Kidney epithelial cell (primary cell): Measurements from ENCODE around the gene TAF11. TPM values are rescaled to one million over a fixed set of nuclear protein-coding genes. Genes with fewer than 3 reads are reported as not detected.
A peak's percentile ranks its signal among the peaks of the same experiment; 100 is the strongest.

Source experiments
- DNase-seq: peaks from one replicate; pipeline ENCODE4 v3.0.0-alpha.2; 2010; ENCODE audit warnings: low read depth
- H3K27me3 ChIP-seq: 2 replicates; pipeline ENCODE4 v1.6.0; 2011; ENCODE audit warnings: low read length; ENCODE audit not compliant: control insufficient read depth, insufficient read depth
- H3K36me3 ChIP-seq: 2 replicates; pipeline ENCODE4 v1.5.1; 2011; ENCODE audit warnings: low read length; ENCODE audit not compliant: control insufficient read depth, insufficient read depth
- H3K4me3 ChIP-seq: 2 replicates; pipeline ENCODE4 v1.5.1; 2011; ENCODE audit warnings: low read depth, mild to moderate bottlenecking, control low read depth, low read length
- total RNA-seq: library from RNA; depleted of rRNA; stranded (reverse); fragments of >200 nt; gene quantifications from 2 replicates; pipeline ENCODE4 v1.2.3, GENCODE V29; 2015
- TF ChIP-seq, protein P1 (sequence below): IDR thresholded peaks from 2 replicates; pipeline ENCODE4 v1.5.1; 2011; ENCODE audit warnings: mild to moderate bottlenecking, moderate library complexity, low read length, control low read depth, inconsistent platforms; ENCODE audit not compliant: insufficient read depth, poor library complexity, severe bottlenecking

The TAF11 gene
- total RNA-seq, 1 donor from 2014 or later, result 27.5 TPM

DNA sequence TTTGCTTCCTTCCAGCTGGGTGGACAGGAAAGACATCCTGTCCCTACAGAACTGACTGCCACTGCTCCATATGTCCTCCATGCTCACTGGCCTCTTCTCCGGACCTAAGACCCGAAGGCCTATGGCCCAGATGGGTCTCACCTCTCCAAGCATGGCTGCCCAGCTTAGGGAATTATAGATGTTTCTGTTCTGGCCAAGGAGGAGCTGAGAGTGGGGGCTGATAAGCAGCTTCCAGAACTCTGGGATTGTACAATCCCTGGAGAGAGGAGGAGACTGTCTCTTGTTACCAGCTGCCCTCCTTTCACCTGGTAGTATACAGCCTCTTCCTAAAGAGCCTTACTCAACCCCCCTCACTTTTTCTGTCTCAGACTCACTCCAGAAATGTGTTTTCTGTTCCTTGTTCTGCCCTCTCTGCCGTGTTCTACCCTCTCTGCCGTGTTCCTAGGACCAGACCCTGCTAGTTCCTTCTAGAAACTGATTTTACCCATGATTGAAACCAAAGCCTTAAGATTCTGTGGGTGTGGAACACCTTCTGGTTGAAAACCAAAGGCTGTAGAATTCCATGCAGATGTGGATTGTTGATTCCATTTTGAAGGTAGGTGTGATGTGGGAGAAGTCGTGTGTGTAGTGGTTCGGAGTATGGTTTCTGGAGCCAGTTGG, 29.9 kb upstream of the TAF11 start:
- DNase-seq, result no peak
- H3K36me3 ChIP-seq, result no peaks in the 10 kb centered on the region
- TF ChIP-seq, protein P1, sequence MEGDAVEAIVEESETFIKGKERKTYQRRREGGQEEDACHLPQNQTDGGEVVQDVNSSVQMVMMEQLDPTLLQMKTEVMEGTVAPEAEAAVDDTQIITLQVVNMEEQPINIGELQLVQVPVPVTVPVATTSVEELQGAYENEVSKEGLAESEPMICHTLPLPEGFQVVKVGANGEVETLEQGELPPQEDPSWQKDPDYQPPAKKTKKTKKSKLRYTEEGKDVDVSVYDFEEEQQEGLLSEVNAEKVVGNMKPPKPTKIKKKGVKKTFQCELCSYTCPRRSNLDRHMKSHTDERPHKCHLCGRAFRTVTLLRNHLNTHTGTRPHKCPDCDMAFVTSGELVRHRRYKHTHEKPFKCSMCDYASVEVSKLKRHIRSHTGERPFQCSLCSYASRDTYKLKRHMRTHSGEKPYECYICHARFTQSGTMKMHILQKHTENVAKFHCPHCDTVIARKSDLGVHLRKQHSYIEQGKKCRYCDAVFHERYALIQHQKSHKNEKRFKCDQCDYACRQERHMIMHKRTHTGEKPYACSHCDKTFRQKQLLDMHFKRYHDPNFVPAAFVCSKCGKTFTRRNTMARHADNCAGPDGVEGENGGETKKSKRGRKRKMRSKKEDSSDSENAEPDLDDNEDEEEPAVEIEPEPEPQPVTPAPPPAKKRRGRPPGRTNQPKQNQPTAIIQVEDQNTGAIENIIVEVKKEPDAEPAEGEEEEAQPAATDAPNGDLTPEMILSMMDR, result no peak
- no peaks in the 10 kb centered on the region for H3K27me3 ChIP-seq
- H3K4me3 ChIP-seq, result no peak overlapping the region

DNA sequence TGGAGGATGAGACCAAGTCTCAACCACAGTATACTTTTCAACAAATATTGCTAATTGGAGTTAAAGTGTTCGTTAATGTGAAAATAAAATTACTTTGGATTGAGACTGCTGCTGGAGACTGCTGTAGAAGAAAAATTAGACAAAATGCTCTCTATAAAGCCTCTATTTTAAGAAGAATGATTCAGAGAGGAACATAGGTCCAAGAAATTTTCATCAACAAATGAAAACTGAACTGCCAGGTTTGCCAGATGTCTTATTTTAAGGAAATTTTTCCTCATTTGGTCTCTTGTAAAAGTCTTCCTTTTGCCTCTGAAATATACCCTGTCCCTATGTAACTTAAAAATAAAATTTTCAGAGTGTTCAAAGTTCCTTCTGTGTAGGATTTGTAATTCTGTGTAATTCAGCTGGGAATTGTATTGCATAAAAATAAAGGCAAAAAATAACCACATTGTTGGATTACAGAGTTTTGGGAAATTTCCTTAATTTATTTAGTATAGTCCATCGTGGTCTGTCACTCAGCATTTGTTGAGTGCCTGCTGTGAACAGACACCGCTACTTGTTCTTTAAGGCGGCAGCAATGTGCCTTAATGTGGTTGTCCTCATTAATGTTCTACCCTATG, 28.6 kb upstream of the TAF11 start:
- H3K36me3 ChIP-seq, result no peaks in the 10 kb centered on the region
- no peak for DNase-seq
- H3K4me3 ChIP-seq, result no peak overlapping the region
- H3K27me3 ChIP-seq, result no peaks in the 10 kb centered on the region
- TF ChIP-seq, protein P1, result no peak

DNA sequence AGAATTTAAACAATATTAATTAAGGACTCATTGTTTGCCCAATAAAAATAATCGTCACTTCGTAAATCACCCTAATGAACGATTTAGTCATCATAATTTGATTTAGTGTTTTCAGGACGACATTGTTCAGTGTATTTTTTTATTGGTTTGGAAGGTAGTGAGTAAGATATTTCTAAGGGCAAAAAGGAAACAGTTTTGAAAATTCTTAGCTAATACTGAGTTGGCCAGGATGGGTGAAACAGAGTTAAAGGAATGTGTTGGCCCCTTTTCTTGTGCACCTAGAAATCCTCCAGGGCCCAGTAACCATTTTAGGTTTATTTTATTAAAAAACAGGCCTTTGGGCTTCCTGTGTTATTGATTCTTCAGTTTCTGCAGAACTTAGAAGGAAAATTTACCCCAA, 26.5 kb upstream of the TAF11 start:
- H3K4me3 ChIP-seq, result no peak overlapping the region
- no peaks in the 10 kb centered on the region for H3K36me3 ChIP-seq
- TF ChIP-seq, protein P1, result no peak
- no peaks in the 10 kb centered on the region for H3K27me3 ChIP-seq
- DNase-seq, result no peak

DNA sequence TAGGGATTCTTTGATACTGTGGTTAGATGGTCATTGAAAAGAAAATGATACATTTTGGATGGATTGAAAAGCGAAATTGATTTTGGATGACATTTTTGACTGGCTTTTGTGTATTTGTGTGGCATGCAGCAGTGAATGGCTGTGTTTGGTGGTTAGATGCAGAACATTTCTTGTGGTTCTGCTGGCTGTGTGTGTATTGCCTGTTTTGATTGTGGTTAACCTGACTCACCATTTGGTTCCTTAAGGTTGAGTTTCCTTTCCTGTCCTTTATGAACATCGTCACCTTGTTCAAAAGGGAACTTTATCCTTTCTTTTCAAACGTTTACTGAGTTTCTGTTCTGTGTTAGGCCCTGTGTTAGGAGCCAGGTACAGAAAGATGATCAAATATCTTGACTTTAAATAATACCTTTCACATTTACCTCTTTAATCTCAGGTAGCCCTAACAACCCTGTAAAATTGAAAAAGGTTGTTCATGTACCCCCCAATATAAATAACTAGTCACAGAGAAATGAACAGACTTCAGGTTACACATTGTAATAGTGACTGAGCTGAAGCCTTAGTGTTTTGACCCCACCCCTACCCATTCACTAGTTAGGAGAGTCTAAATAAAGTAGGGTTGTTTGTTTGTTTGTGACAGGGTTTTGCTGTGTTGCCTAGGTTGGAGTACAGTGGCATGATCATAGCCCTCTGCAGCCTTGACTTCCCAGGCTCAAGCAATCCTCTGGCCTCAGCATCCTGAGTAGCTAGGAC, 25.0 kb upstream of the TAF11 start:
- H3K4me3 ChIP-seq, result no peak overlapping the region
- no peaks in the 10 kb centered on the region for H3K27me3 ChIP-seq
- TF ChIP-seq, protein P1, result no peak
- H3K36me3 ChIP-seq, result no peaks in the 10 kb centered on the region
- DNase-seq, result peak; percentile 76

DNA sequence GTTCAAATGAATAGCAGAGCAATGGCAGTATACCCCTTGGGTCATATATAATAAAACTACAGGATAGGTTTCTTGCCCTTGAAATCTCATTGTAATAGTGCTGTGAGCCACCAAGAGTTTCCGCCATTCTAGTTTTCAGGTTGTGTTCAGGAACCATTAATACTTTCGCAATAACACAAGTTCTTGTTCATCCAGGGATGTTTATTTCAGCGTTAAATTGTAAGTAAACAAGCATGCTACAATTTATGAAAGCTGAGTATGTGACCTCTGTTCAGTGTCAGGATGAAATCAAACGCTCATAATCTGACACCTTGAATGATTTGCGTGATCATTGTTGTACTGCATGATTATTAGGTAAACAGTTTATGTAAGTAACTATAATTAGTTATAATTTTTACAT, 24.0 kb upstream of the TAF11 start:
- TF ChIP-seq, protein P1, result no peak
- no peaks in the 10 kb centered on the region for H3K27me3 ChIP-seq
- no peak overlapping the region for H3K4me3 ChIP-seq
- no peak for DNase-seq
- no peaks in the 10 kb centered on the region for H3K36me3 ChIP-seq
